ENCODE data around the gene AKR1B15.
"Not testable (repeated sequence)": the region's sequence is repeated elsewhere in the genome, so short reads cannot be mapped to it uniquely, and the experiment has no call there.

The AKR1B15 gene

DNA sequence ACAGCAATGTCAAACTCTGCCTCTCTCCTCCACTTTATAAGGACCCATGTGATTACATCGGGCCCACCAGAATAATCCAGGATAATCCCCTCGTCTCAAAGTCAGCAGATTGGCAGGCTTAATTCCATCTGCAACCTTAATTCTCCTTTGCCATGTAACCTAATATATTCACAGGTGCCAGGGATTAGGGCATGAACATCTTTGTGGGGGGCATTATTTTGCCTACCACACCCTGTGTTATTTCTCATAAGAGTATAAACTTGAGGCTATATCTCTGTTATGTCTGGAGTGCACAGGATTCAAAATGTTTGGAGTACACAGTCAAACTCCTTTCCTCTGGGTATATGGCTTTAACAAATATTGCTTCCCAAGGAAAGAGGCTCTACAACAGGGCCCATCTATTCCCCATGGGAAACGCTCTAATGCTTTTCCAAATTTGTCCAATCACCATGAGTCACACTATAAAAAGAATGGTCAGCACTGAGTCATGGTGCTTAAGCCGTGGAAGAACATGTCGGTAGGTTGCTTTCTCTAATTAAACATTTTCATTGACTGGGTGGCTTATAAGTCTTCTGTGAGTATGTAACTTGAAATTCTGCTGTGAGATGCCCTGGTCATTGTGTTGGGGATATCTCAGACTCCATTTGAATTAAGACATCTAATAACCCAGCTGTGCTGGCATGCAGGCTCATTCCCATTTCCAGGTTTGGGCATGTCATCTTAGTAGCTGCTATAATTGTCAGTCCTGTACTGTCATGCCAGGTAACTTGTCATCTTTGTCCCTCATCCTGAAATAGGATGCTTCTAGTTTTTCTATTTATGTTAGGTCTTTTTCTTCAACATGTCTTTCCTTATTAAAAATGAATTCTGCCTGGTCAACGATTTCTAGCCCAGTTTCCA is 33.1 kb upstream of the AKR1B15 start:
- in situ Hi-C loops (cut with MboI; ENCODE audit: low pct_unique_long_range_greater_than_20kb, low sequenced_read_pairs, unreplicated experiment): no loop called here
- TF ChIP-seq, protein P1, sequence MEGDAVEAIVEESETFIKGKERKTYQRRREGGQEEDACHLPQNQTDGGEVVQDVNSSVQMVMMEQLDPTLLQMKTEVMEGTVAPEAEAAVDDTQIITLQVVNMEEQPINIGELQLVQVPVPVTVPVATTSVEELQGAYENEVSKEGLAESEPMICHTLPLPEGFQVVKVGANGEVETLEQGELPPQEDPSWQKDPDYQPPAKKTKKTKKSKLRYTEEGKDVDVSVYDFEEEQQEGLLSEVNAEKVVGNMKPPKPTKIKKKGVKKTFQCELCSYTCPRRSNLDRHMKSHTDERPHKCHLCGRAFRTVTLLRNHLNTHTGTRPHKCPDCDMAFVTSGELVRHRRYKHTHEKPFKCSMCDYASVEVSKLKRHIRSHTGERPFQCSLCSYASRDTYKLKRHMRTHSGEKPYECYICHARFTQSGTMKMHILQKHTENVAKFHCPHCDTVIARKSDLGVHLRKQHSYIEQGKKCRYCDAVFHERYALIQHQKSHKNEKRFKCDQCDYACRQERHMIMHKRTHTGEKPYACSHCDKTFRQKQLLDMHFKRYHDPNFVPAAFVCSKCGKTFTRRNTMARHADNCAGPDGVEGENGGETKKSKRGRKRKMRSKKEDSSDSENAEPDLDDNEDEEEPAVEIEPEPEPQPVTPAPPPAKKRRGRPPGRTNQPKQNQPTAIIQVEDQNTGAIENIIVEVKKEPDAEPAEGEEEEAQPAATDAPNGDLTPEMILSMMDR (IDR thresholded peaks at IDR 0.05; ENCODE audit: extremely low read depth, insufficient read depth, missing control alignments): no peak
- no peak for DNase-seq (ENCODE audit: low spot score)

DNA sequence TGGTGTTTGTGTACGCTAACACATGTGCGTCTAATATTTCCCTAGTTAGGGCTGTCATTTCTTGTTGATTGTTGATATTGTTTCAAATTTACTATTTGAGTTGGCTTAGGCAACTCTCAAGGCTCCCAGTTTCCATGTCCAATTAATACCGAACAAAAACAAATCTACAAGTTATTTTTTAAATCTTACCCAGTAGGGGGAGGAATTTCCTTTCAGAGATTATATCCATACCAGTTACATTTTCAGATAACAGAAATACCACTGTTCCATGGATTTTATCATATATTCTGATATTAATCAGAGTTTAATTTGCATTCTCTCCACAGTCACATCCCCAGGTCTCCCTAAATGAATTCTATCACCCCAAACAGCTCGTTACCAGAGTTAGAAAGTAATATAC is 28.8 kb upstream of the AKR1B15 start:
- no peak for DNase-seq (ENCODE audit: low spot score)
- TF ChIP-seq, protein P1 (IDR thresholded peaks at IDR 0.05; ENCODE audit: extremely low read depth, insufficient read depth, missing control alignments): no peak
- in situ Hi-C loops (cut with MboI; ENCODE audit: low pct_unique_long_range_greater_than_20kb, low sequenced_read_pairs, unreplicated experiment): no loop called here

DNA sequence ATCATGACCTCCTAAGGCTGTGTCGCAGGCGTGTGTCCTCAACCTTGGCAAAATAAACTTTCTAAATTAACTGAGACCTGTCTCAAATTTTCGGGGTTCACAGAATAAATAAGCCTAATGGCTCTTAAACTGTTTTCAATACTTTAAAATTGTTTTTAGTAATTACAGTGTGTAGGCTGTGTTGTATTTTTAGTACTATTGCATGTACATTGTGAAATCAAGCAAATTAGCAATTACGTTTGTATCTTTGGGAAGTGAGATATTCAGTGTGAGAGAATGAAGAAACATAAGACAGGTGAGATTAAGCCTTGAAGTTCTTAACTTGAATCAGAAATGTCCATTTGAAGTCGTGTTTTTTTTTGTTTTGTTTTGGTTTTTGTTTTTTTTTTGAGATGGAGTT is 26.3 kb upstream of the AKR1B15 start:
- TF ChIP-seq, protein P1 (IDR thresholded peaks at IDR 0.05; ENCODE audit: extremely low read depth, insufficient read depth, missing control alignments): no peak
- DNase-seq (ENCODE audit: low spot score): no peak
- in situ Hi-C loops (cut with MboI; ENCODE audit: low pct_unique_long_range_greater_than_20kb, low sequenced_read_pairs, unreplicated experiment): no loop called here

DNA sequence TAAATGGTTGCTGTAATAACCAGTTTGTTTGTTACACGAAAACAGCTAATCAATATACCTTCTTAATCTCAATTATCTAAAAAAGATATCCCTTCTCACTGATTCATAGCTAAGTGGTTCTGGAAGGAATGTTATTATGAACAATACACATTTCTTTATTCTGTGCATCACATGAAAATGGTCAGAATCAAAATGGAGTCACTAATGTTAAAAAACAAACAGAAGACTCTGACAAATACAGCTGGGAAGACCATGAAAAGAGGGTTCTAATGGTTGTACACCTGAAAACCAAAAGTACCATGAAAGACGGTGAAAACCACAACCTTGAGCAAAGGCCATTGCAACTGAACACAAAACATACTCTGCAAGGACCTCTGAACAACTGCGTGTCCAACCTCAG is 23.5 kb upstream of the AKR1B15 start:
- DNase-seq (ENCODE audit: low spot score); in situ Hi-C loops (cut with MboI; ENCODE audit: low pct_unique_long_range_greater_than_20kb, low sequenced_read_pairs, unreplicated experiment): not testable (repeated sequence)

DNA sequence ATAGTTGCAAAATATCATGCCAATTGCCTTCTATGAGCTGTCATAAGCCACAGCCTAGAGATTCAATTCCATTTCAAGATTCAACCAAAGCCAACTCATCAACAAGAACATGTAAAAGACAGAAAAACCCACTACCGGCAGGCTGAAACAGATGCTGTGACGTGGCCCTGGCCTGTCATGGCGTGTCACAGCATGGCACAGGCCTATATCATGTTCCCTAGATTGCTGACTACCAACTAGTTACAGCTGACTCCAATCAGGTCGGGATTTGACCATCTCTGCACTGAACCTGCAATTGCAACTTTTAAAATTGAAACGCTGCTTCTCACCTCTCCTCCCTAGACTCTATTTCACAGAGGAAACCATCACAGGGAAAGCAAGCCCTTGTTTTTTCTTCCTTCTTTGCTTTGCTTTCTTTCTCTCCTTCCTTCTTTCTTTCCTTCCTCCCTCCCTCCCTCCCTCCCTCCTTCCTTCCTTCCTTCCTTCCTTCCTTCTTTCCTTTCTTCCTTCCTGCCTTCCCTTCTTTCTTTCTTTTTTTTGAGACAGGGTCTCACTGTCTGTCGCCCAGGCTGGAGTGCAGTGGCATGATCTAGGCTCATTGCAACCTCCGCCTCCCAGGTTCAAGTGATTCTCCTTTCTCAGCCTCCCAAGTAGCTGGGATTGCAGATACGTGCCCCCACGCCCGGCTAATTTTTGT is 22.2 kb upstream of the AKR1B15 start:
- in situ Hi-C loops (cut with MboI; ENCODE audit: low pct_unique_long_range_greater_than_20kb, low sequenced_read_pairs, unreplicated experiment); DNase-seq (ENCODE audit: low spot score): not testable (repeated sequence)

DNA sequence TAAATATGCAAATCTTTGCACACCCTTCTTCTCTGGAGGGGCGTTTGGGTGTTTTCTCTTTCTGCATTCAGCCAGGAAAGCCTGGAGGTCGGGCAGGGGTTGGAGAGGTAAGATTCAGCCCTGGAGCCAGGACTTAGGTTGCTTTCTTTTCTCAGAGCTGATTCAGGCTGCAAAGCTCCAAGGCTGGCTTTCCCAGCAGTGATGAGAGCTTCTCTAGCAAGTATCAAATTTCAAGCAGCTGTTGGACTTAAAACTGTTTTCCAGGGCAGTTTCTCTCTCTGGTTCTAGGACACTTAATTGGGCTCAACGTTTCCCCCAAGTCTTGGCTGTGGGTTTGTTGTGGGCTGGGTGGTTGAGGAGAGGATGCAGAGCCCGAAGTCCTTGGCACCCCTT is 20.9 kb upstream of the AKR1B15 start:
- TF ChIP-seq, protein P1 (IDR thresholded peaks at IDR 0.05; ENCODE audit: extremely low read depth, insufficient read depth, missing control alignments): no peak
- in situ Hi-C loops (cut with MboI; ENCODE audit: low pct_unique_long_range_greater_than_20kb, low sequenced_read_pairs, unreplicated experiment): no loop called here
- no peak for DNase-seq (ENCODE audit: low spot score)

DNA sequence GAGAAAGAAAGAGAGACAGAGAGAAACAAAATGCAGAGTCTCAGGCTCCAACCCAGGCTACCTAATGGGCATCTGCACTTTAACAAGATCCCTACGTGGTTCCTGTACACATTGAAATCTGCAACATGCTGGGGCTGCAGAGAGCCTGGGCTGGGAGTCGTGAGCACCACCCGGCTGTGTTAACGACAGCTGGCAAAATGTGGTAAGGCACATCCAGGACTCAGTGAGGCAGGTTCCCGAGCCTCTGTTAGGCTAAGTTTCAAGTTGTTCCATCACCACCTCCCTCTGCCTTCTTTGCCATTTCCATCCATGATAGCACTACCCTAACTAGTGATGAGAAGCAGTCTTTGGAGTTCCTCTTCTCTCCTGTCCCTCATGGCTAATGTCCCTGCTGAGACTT is 20.2 kb upstream of the AKR1B15 start:
- TF ChIP-seq, protein P1 (IDR thresholded peaks at IDR 0.05; ENCODE audit: extremely low read depth, insufficient read depth, missing control alignments): no peak
- DNase-seq (ENCODE audit: low spot score): no peak
- in situ Hi-C loops (cut with MboI; ENCODE audit: low pct_unique_long_range_greater_than_20kb, low sequenced_read_pairs, unreplicated experiment): no loop called here
